ENCODE results near the gene PLEKHG1.

- no peak for TF ChIP-seq POLR2A (IDR thresholded peaks at IDR 0.05)
- TF ChIP-seq CTCF (IDR thresholded peaks at IDR 0.05) = no peak
Measured at GRCh38 chr6:150590446-150590845, 9.2 kb upstream of the PLEKHG1 start.

Measured in right lobe of liver (tissue), 4 donors.